Kidney epithelial cell (primary cell): ENCODE measurements around the gene ZBTB16. TPM values are rescaled to one million over a fixed set of nuclear protein-coding genes. Genes with fewer than 3 reads are reported as not detected.

Experiments used
- DNase-seq: peaks from one replicate; pipeline ENCODE4 v3.0.0-alpha.2; 2010; ENCODE audit warnings: low read depth
- H3K27me3 ChIP-seq: 2 replicates; pipeline ENCODE4 v1.6.0; 2011; ENCODE audit warnings: low read length; ENCODE audit not compliant: control insufficient read depth, insufficient read depth
- H3K36me3 ChIP-seq: 2 replicates; pipeline ENCODE4 v1.5.1; 2011; ENCODE audit warnings: low read length; ENCODE audit not compliant: control insufficient read depth, insufficient read depth
- H3K4me3 ChIP-seq: 2 replicates; pipeline ENCODE4 v1.5.1; 2011; ENCODE audit warnings: low read depth, mild to moderate bottlenecking, control low read depth, low read length
- CTCF ChIP-seq: IDR thresholded peaks from 2 replicates; pipeline ENCODE4 v1.5.1; 2011; ENCODE audit warnings: mild to moderate bottlenecking, moderate library complexity, low read length, control low read depth, inconsistent platforms; ENCODE audit not compliant: insufficient read depth, poor library complexity, severe bottlenecking
- total RNA-seq: library from RNA; depleted of rRNA; stranded (reverse); fragments of >200 nt; gene quantifications from 2 replicates; pipeline ENCODE4 v1.2.3, GENCODE V29; 2015

ZBTB16 gene
- total RNA-seq, 1 donor from 2014 or later = 0.08 TPM

- TF ChIP-seq CTCF = no peak
- H3K36me3 ChIP-seq = no peaks in the 10 kb centered on the region
- H3K27me3 ChIP-seq = peaks cover 15% of the 10 kb centered on the region
- DNase-seq = no peak
- no peak overlapping the region for H3K4me3 ChIP-seq
These were observed 70.6 kb downstream of the ZBTB16 start for GRCh38 chr11:114130115-114130576.

- Histone ChIP-seq H3K4me3 (no peak overlapping the region), H3K27me3 (peaks cover 15% of the 10 kb centered on the region), H3K36me3 (no peaks in the 10 kb centered on the region)
- DNase-seq = no peak
- no peak for TF ChIP-seq CTCF
These were observed 71.2 kb downstream of the ZBTB16 start for GRCh38 chr11:114130629-114131277.

DNA sequence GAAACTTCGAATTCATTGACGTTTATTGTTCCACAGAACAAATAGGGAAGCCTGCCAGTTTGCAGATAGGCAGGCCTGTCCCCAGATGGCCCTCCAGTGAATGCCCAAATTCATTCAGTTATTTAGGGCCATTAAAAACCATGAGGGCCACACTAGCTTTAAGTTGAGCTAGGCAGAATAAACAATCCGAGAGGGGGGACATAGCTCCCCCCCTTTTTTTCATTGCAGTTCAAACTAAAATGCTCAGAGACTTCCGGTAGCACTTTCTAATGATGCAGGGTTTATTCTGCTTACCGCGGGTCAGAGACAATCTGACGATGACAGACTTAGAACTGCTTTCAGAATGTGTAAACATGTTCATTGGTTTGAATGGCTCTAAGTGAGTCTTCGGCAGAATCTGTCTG is 72.0 kb downstream of the ZBTB16 start:
- peaks cover 15% of the 10 kb centered on the region for H3K27me3 ChIP-seq
- TF ChIP-seq CTCF = no peak
- H3K36me3 ChIP-seq = no peaks in the 10 kb centered on the region
- DNase-seq = no peak
- H3K4me3 ChIP-seq = no peak overlapping the region

GRCh38 chr11:114132417-114132816 is 72.9 kb downstream of the ZBTB16 start:
- Histone ChIP-seq H3K27me3 (peaks cover 15% of the 10 kb centered on the region), H3K4me3 (no peak overlapping the region), H3K36me3 (no peaks in the 10 kb centered on the region)
- DNase-seq = no peak
- TF ChIP-seq CTCF = no peak

DNA sequence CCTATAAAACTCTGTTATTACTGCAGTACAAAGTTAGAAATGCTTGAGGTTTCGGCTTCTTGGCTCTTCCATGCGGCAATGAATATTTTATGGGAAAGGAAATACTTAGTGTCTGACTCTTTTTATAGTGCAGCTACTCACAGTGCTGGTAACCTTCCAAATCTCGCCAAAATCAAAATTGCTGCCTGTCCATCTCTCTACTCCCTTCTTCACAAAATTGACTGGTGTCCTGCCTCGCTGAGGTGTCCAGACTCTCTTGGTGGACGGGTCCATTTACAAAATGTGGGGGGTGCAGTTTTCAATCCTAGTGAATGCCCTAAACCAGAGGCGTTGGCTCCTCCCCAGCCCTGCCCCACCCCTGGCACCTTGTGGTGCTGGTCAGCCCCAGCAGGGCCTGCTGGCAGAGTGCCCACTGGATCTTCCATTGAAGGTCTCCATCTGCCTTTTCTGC is 73.5 kb downstream of the ZBTB16 start:
- no peak for DNase-seq
- Histone ChIP-seq H3K36me3 (no peaks in the 10 kb centered on the region), H3K27me3 (peaks cover 13% of the 10 kb centered on the region), H3K4me3 (no peak overlapping the region)
- no peak for TF ChIP-seq CTCF
